ENCODE results near the gene ODAD2. TPM values are rescaled to one million over a fixed set of nuclear protein-coding genes. Genes with fewer than 3 reads are reported as not detected.

The ODAD2 gene
- polyA plus RNA-seq, 1 donor from 2014 or later, result not detected

DNA sequence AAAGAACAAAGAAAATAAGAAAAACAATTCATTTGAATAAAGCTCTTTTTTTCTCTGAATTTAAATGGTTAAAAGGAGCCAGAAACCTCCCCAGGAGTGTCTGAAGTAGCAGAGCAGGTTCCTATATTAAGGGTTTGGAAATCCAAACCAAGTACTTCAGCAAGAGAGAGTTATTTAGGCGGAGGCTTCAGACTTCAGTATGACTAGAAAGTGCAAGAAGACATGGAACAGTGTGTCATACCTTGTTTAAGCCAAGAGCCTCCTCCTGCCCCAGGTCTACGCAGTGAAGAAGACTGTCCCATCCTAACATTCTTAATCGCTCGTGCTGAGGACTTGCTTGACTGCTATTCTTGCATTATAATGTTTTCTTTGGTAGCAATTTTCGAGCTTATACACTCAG, 51.3 kb downstream of the ODAD2 start:
- no peak overlapping the region for H3K27ac ChIP-seq (ENCODE audit: low read length)
- no peak overlapping the region for H3K4me3 ChIP-seq (ENCODE audit: low read length)
- H3K36me3 ChIP-seq (ENCODE audit: insufficient read depth, low read length), result no peaks in the 10 kb centered on the region
- H3K9me3 ChIP-seq (ENCODE audit: low read length), result no peaks in the 10 kb centered on the region
- H3F3A ChIP-seq (ENCODE audit: insufficient read depth, low read length, poor library complexity, severe bottlenecking), result no peaks in the 10 kb centered on the region
- no peak for TF ChIP-seq EZH2 (IDR thresholded peaks at IDR 0.05; ENCODE audit: borderline replicate concordance, insufficient read depth, low read length, poor library complexity, severe bottlenecking)
- no peak for TF ChIP-seq TAF1 (IDR thresholded peaks at IDR 0.05; ENCODE audit: low read depth)
- TF ChIP-seq EP300 (conservative IDR thresholded peaks at IDR 0.05; ENCODE audit: poor library complexity, severe bottlenecking), result no peak
- TF ChIP-seq MXI1 (conservative IDR thresholded peaks at IDR 0.05; ENCODE audit: poor library complexity, severe bottlenecking), result no peak
- TF ChIP-seq SMC3 (conservative IDR thresholded peaks at IDR 0.05; ENCODE audit: poor library complexity), result no peak
- TF ChIP-seq, protein P1, sequence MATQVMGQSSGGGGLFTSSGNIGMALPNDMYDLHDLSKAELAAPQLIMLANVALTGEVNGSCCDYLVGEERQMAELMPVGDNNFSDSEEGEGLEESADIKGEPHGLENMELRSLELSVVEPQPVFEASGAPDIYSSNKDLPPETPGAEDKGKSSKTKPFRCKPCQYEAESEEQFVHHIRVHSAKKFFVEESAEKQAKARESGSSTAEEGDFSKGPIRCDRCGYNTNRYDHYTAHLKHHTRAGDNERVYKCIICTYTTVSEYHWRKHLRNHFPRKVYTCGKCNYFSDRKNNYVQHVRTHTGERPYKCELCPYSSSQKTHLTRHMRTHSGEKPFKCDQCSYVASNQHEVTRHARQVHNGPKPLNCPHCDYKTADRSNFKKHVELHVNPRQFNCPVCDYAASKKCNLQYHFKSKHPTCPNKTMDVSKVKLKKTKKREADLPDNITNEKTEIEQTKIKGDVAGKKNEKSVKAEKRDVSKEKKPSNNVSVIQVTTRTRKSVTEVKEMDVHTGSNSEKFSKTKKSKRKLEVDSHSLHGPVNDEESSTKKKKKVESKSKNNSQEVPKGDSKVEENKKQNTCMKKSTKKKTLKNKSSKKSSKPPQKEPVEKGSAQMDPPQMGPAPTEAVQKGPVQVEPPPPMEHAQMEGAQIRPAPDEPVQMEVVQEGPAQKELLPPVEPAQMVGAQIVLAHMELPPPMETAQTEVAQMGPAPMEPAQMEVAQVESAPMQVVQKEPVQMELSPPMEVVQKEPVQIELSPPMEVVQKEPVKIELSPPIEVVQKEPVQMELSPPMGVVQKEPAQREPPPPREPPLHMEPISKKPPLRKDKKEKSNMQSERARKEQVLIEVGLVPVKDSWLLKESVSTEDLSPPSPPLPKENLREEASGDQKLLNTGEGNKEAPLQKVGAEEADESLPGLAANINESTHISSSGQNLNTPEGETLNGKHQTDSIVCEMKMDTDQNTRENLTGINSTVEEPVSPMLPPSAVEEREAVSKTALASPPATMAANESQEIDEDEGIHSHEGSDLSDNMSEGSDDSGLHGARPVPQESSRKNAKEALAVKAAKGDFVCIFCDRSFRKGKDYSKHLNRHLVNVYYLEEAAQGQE (IDR thresholded peaks at IDR 0.05; ENCODE audit: borderline replicate concordance), result no peak
- no peak for TF ChIP-seq POLR2AphosphoS5 (IDR thresholded peaks at IDR 0.05)
- TF ChIP-seq, protein P2, sequence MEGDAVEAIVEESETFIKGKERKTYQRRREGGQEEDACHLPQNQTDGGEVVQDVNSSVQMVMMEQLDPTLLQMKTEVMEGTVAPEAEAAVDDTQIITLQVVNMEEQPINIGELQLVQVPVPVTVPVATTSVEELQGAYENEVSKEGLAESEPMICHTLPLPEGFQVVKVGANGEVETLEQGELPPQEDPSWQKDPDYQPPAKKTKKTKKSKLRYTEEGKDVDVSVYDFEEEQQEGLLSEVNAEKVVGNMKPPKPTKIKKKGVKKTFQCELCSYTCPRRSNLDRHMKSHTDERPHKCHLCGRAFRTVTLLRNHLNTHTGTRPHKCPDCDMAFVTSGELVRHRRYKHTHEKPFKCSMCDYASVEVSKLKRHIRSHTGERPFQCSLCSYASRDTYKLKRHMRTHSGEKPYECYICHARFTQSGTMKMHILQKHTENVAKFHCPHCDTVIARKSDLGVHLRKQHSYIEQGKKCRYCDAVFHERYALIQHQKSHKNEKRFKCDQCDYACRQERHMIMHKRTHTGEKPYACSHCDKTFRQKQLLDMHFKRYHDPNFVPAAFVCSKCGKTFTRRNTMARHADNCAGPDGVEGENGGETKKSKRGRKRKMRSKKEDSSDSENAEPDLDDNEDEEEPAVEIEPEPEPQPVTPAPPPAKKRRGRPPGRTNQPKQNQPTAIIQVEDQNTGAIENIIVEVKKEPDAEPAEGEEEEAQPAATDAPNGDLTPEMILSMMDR (IDR thresholded peaks at IDR 0.05; ENCODE audit: poor library complexity, severe bottlenecking), result no peak
- TF ChIP-seq RAD21 (conservative IDR thresholded peaks at IDR 0.05), result no peak
- no peak overlapping the region for H3K4me2 ChIP-seq (ENCODE audit: low read length)
- H3K9ac ChIP-seq (ENCODE audit: low read length), result no peak overlapping the region
- no peaks in the 10 kb centered on the region for H3K27me3 ChIP-seq (ENCODE audit: insufficient read depth, low read depth, low read length)
- H2AFZ ChIP-seq (ENCODE audit: low read depth, low read length), result no peak overlapping the region
- no peaks in the 10 kb centered on the region for H3K79me2 ChIP-seq (replicated peaks; ENCODE audit: insufficient read depth, low read length)
- H4K20me1 ChIP-seq (ENCODE audit: insufficient read depth), result no peaks in the 10 kb centered on the region
- no peaks in the 10 kb centered on the region for H3K9me2 ChIP-seq (ENCODE audit: insufficient read depth, low read length)

DNA sequence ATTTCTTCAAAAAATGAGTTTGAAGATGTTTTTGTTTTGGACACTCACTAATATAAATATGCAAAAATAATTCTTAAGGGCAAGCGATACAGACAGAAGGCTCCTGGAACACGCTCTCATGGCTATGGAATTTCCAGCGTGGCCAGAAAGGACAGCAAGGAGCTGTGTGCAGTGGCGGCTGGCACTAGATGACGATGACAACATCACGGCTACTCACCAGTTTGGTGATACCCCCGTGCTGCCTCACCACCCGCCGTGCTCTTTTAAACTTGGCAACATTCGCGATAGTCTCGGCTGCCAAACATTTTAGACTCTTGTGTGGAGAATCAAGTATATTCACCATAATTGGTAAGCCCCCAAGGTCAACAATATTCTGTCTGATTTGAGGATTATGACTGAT, 54.9 kb downstream of the ODAD2 start:
- Histone ChIP-seq H2AFZ (ENCODE audit: low read depth, low read length) (no peak overlapping the region), H3K9me3 (ENCODE audit: low read length) (no peaks in the 10 kb centered on the region), H3K4me2 (ENCODE audit: low read length) (no peak overlapping the region), H3K79me2 (replicated peaks; ENCODE audit: insufficient read depth, low read length) (no peaks in the 10 kb centered on the region), H3F3A (ENCODE audit: insufficient read depth, low read length, poor library complexity, severe bottlenecking) (no peaks in the 10 kb centered on the region), H3K27me3 (ENCODE audit: insufficient read depth, low read depth, low read length) (no peaks in the 10 kb centered on the region), H3K27ac (ENCODE audit: low read length) (no peak overlapping the region), H3K36me3 (ENCODE audit: insufficient read depth, low read length) (no peaks in the 10 kb centered on the region), H3K9me2 (ENCODE audit: insufficient read depth, low read length) (no peaks in the 10 kb centered on the region), H3K4me3 (ENCODE audit: low read length) (no peak overlapping the region), H3K9ac (ENCODE audit: low read length) (no peak overlapping the region), H4K20me1 (ENCODE audit: insufficient read depth) (no peaks in the 10 kb centered on the region)
- TF ChIP-seq, protein P1 (IDR thresholded peaks at IDR 0.05; ENCODE audit: borderline replicate concordance), result no peak
- TF ChIP-seq SMC3 (conservative IDR thresholded peaks at IDR 0.05; ENCODE audit: poor library complexity) (no peak), POLR2AphosphoS5 (IDR thresholded peaks at IDR 0.05) (no peak), TAF1 (IDR thresholded peaks at IDR 0.05; ENCODE audit: low read depth) (no peak), EP300 (conservative IDR thresholded peaks at IDR 0.05; ENCODE audit: poor library complexity, severe bottlenecking) (no peak), MXI1 (conservative IDR thresholded peaks at IDR 0.05; ENCODE audit: poor library complexity, severe bottlenecking) (no peak), RAD21 (conservative IDR thresholded peaks at IDR 0.05) (no peak), EZH2 (IDR thresholded peaks at IDR 0.05; ENCODE audit: borderline replicate concordance, insufficient read depth, low read length, poor library complexity, severe bottlenecking) (no peak)
- TF ChIP-seq, protein P2 (IDR thresholded peaks at IDR 0.05; ENCODE audit: poor library complexity, severe bottlenecking), result no peak
